Ovary (tissue), 3 donors: ENCODE measurements around the gene MKLN1.

Source experiments
- CTCF ChIP-seq, 3 donors: fragments of 450-650 bp in 2 of 3; fragments of 200-600 bp in 1 of 3; IDR thresholded peaks; one replicate each; pipeline versions ENCODE4 v1.5.1 to v1.8.0; 2016 to 2022; ENCODE audit warnings: antibody characterized with exemption in 3 of 3, mild to moderate bottlenecking in 1 of 3
- EP300 ChIP-seq: sonication (generic); formaldehyde crosslinking; IDR thresholded peaks from one replicate; pipeline ENCODE4 v1.6.1; 2017; ENCODE audit warnings: antibody characterized with exemption
- POLR2A ChIP-seq: fragments of 450-650 bp; IDR thresholded peaks from one replicate; pipeline ENCODE4 v1.6.1; 2017; ENCODE audit warnings: antibody characterized with exemption, mild to moderate bottlenecking, moderate library complexity
- donor health status: DM: no; HTN: no; CAD: no.

- TF ChIP-seq CTCF (IDR thresholded peaks at IDR 0.05): no peak
- TF ChIP-seq EP300: no peak
- no peak for TF ChIP-seq POLR2A
Observed at GRCh38 chr7:131455001-131455400, 127.3 kb downstream of the MKLN1 start.
